Body of pancreas (tissue), 4 donors: ENCODE data around the gene RBPJL.

ENCODE experiments used
- CTCF ChIP-seq, 7 experiments: fragments of 450-650 bp in 4 of 7; fragments of 200-600 bp in 3 of 7; sonication (generic) in 3 of 7; IDR thresholded peaks; one replicate each; pipeline ENCODE4 v1.5.1; 2016 to 2019; ENCODE audit warnings: antibody characterized with exemption in 7 of 7
- POLR2A ChIP-seq, 3 donors: fragments of 450-650 bp; IDR thresholded peaks; one replicate each; pipeline ENCODE4 v1.6.1; 2016; ENCODE audit warnings: antibody characterized with exemption in 3 of 3, mild to moderate bottlenecking in 2 of 3

- TF ChIP-seq CTCF (IDR thresholded peaks at IDR 0.05): no peak
- no peak for TF ChIP-seq POLR2A (IDR thresholded peaks at IDR 0.05)
Measured at GRCh38 chr20:45294659-45295058, 12.0 kb upstream of the RBPJL start.
